LNCaP clone FGC (cell line): ENCODE measurements around the gene USP2.

Source experiments
- DNase-seq: peaks from one replicate; pipeline ENCODE4 v3.0.0-alpha.2; 2011; ENCODE audit warnings: low read depth
- H3K4me3 ChIP-seq: 2 replicates; pipeline ENCODE4 v1.5.1; 2011; ENCODE audit warnings: mild to moderate bottlenecking, low read depth, low read length, control low read depth
- TF ChIP-seq, protein P1 (sequence below): IDR thresholded peaks from 2 replicates; pipeline ENCODE4 v1.5.1; 2012; ENCODE audit warnings: mild to moderate bottlenecking; ENCODE audit not compliant: control insufficient read depth, insufficient read depth; ENCODE audit errors: extremely low read depth

Gene USP2

DNA sequence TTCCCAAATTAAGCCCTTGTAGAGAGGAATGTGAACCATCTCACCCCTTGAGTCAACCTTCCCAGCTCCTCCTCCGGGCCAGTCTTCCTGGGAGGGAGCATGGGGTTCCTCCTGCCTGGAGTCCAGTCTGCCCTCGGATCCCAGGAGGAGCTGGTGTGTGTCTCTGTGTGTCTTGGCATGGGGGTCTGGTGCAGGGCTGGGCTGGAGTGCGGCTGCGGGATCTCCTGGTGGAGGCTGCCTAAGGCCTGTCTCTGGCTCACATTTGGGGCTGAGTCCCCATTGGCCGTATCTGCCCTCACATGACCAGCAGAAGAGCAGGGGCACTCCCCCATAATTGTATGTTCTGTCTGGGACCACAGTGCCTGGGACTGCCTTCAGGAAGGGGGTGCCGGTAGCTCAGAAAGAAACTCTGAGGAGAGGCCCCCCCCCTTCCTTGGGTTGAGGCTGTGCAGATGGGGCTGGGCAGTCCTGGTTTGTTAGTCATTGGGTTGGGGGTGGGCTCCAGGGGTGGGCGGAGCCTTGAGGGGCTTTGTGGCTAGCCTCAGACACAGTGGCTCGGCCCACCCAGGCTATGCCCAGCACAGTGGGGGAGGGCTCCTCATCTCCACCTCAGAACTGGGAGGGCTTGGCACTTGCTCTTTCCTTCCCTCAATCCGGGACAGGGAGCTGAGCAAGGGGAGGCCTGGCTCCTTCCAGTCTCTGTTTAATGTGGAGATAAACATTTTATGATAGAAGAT lies 43.7 kb downstream of the USP2 start:
- no peak overlapping the region for H3K4me3 ChIP-seq
- DNase-seq, result no peak
- TF ChIP-seq, protein P1, sequence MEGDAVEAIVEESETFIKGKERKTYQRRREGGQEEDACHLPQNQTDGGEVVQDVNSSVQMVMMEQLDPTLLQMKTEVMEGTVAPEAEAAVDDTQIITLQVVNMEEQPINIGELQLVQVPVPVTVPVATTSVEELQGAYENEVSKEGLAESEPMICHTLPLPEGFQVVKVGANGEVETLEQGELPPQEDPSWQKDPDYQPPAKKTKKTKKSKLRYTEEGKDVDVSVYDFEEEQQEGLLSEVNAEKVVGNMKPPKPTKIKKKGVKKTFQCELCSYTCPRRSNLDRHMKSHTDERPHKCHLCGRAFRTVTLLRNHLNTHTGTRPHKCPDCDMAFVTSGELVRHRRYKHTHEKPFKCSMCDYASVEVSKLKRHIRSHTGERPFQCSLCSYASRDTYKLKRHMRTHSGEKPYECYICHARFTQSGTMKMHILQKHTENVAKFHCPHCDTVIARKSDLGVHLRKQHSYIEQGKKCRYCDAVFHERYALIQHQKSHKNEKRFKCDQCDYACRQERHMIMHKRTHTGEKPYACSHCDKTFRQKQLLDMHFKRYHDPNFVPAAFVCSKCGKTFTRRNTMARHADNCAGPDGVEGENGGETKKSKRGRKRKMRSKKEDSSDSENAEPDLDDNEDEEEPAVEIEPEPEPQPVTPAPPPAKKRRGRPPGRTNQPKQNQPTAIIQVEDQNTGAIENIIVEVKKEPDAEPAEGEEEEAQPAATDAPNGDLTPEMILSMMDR, result no peak

DNA sequence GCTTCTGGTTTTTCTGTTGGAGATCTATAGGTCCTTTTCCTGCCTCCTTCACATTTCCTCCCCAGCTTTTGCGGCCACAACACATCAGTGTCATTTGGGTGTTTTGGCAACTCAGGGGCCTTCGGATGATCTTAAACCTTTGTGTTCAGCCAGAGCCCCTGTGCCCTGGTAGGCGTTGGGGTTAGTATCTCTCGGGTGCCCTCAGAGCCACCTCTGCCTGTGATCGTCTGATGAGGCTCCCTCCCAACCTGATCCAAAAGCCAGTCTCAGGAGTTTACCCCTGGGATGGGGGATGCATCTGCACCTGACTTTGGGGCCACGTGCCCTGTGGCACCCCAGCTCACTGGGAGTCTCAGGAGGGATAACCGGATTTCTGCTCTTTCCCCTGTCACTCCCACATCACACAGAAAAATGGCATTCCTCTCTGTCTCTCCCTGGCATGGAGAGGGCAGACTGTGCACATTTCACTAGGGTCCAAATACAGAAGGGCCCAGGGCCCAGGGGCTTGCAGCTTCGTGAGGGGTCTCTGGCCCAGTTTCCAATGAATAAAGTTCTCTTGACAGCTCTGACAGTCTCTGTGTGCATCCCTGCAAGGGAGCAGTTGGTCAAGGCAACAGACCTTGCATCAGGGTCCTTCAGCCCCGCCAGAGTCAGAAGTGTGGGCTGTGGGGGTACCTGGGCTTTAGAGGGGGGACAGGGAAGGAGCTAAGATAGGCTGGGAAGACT lies 44.6 kb downstream of the USP2 start:
- TF ChIP-seq, protein P1, result no peak
- no peak for DNase-seq
- no peak overlapping the region for H3K4me3 ChIP-seq

DNA sequence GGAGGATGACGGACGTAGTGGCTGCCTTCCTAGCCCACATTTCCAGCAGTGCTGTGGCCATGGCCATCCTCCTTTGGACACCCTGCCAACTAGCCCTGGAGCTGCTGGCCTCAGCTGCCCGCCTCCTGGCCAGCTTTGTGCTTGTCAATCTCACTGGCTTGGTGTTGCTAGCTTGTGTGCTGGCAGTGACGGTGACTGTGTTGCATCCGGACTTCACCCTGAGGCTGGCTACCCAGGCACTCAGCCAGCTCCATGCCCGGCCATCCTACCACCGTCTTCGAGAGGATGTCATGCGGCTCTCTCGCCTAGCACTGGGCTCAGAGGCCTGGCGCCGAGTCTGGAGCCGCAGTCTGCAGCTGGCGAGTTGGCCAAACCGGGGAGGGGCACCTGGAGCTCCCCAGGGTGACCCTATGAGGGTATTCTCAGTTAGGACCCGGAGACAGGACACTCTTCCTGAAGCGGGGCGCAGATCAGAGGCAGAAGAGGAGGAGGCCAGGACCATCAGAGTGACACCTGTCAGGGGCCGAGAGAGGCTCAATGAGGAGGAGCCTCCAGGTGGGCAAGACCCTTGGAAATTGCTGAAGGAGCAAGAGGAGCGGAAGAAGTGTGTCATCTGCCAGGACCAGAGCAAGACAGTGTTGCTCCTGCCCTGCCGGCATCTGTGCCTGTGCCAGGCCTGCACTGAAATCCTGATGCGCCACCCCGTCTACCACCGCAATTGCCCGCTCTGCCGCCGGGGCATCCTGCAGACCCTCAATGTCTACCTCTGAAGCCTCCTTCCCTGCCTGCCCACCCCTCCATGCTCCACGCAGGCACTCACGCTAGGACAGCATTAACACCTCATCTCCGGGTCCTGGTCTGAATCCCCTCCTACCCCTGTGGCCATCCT lies 45.6 kb downstream of the USP2 start:
- no peak for DNase-seq
- TF ChIP-seq, protein P1, result no peak
- peak overlapping the region; percentile 99 for H3K4me3 ChIP-seq

DNA sequence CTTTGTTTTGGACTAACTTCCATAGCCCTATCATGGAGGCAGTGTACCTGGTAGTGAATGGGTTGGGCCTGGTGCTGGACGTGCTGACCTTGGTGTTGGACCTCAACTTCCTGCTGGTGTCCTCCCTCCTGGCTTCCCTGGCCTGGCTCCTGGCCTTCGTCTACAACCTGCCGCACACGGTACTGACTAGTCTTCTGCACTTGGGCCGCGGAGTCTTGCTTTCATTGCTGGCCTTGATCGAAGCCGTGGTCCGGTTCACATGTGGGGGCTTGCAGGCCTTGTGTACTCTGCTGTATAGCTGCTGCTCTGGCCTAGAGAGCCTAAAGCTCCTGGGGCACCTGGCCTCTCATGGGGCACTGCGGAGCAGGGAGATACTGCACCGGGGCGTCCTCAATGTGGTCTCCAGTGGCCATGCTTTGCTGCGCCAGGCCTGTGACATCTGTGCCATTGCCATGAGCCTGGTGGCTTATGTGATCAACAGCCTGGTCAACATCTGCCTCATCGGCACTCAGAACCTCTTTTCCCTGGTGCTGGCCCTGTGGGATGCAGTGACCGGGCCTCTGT lies 46.3 kb downstream of the USP2 start:
- peak overlapping the region; percentile 99 for H3K4me3 ChIP-seq
- no peak for DNase-seq
- TF ChIP-seq, protein P1, result no peak

DNA sequence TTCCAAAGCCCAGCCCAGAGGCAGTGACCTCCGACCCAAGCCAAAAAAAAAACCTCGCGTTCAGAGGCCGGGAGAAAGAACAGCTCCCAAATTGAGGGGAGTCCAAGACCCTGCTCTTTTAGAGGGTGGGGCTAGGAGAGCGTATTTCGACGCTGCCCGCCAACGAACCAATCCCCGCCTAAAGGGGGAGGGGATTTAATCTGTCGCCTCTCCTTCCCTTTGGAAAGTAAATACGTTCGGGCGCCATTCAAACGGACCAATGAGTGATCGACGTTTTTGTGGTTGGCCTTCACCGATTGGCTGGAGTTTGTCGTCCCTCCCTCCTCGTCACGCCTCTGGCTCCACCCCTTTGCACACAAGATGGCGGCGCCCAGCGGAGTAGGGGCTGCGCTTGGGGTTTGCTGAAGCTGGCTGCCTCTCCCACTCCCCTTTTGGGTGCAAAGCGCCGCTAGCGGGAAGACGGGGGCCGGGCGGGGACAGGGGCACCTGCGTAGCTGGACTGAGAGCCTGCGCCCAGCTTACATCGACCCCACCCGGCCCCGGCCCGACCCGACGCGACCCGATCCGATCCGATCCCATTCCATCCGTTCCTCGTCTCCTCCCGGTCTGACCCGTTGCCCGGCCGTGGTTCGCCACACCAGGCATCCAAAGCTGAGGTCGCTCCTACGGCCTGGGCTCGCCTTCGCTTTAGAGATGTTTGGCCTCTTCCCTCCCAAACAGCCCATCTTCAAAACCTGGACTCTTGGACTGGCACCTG lies 47.1 kb downstream of the USP2 start, which contains the start of gene RNF26:
Gene RNF26, plus strand, starts transcription at position 354 of the 757 bp plus-strand sequence. CDS start 596 bp downstream, outside the sequence.
- TF ChIP-seq, protein P1, result no peak
- DNase-seq, result peak; percentile 97
- peak within 1 kb of the TSS; percentile 99 for H3K4me3 ChIP-seq

DNA sequence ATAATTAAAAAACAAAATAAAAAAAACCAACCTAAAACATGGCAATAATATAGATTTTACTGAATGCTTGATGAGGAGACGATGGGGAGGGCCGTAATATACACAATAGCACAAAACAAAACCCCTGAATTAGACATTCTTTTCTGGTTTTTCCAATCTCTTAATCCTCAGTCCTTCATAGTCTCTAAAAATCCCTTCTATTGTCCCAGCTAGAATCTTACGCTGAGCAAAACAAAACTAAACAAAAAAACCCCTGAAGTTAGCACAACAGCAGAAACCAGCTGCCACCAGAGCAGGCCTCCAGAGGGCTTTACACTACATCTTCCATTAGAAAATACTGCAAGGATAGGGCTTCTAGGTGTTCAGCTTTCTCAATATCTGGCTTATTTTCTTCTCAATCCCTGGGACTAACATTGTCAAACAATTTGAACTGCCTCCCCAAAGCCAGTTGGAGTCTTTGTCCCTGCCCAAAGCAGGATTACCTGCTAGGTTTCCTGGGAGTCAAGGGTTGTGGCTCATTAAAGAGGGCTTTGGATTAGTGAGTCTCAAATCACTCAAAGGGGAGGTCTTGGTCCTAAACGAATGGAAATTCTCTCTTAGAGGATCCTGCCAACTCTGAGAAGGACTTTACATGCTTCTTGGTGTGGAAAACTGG lies 49.3 kb downstream of the USP2 start:
- TF ChIP-seq, protein P1, result no peak
- no peak overlapping the region for H3K4me3 ChIP-seq
- no peak for DNase-seq
